Sigmoid colon (tissue), 4 donors: ENCODE data around the gene PKLR.

Experiments used
- POLR2A ChIP-seq, 2 donors: fragments of 450-650 bp; IDR thresholded peaks; one replicate each; pipeline ENCODE4 v1.6.1; 2016; ENCODE audit warnings: antibody characterized with exemption in 2 of 2, mild to moderate bottlenecking in 2 of 2, moderate library complexity in 2 of 2
- POLR2AphosphoS5 ChIP-seq, 4 donors: sonication (generic); formaldehyde crosslinking; IDR thresholded peaks; one replicate each; pipeline ENCODE4 v1.6.1; 2017; ENCODE audit warnings: antibody characterized with exemption in 4 of 4
- TF ChIP-seq, protein P1 (sequence below), 4 experiments: fragments of 450-650 bp in 3 of 4; fragments of 200-600 bp in 1 of 4; IDR thresholded peaks; one replicate each; pipeline ENCODE4 v1.5.1; 2016 to 2019; ENCODE audit warnings: antibody characterized with exemption in 4 of 4, mild to moderate bottlenecking in 3 of 4, moderate library complexity in 2 of 4

DNA sequence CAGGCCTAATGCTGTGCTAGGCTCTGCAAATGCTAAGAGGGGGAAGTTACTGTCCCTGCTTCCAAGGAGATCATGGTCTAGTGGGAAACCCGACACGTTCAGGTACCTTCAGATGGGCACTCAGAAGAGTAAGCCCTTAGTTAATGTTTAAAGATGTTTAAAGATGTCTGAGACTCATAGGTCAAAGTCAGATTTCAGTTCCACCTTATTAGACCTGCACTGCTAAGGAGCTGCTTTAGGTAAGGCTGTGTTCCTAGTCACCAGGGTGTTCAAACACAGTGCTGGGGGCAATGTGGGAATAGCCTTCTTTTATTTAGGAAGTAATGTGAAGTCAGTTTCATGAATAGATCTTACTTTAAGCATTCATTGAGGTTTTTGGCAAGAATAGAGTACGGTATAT lies 15.7 kb upstream of the PKLR start:
- TF ChIP-seq, protein P1, sequence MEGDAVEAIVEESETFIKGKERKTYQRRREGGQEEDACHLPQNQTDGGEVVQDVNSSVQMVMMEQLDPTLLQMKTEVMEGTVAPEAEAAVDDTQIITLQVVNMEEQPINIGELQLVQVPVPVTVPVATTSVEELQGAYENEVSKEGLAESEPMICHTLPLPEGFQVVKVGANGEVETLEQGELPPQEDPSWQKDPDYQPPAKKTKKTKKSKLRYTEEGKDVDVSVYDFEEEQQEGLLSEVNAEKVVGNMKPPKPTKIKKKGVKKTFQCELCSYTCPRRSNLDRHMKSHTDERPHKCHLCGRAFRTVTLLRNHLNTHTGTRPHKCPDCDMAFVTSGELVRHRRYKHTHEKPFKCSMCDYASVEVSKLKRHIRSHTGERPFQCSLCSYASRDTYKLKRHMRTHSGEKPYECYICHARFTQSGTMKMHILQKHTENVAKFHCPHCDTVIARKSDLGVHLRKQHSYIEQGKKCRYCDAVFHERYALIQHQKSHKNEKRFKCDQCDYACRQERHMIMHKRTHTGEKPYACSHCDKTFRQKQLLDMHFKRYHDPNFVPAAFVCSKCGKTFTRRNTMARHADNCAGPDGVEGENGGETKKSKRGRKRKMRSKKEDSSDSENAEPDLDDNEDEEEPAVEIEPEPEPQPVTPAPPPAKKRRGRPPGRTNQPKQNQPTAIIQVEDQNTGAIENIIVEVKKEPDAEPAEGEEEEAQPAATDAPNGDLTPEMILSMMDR (IDR thresholded peaks at IDR 0.05), result no peak
- TF ChIP-seq POLR2A (IDR thresholded peaks at IDR 0.05) (no peak), POLR2AphosphoS5 (IDR thresholded peaks at IDR 0.05) (no peak)
